ENCODE data around the gene ANO10.
"Not testable (repeated sequence)": the region's sequence is repeated elsewhere in the genome, so short reads cannot be mapped to it uniquely, and the experiment has no call there.

The ANO10 gene

DNA sequence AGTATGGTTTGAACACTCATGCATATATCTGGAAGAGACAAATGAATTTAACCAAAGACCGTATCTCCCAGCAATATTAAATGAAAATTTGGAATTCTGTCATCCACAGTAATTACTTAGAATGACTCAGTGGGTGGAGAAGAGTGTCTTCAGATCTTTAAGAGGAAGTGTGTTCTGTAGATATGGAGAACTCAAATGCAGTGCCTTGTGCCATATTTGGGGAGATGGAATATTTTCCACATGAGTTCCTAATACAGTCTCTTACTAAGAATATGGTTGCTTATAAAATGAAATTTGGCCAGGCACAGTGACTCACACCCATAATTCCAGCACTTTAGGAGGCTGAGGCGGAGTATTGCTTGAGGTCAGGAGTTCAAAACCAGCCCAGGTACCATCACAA lies 40.5 kb downstream of the ANO10 start:
- no peak for DNase-seq (ENCODE audit: low spot score)

DNA sequence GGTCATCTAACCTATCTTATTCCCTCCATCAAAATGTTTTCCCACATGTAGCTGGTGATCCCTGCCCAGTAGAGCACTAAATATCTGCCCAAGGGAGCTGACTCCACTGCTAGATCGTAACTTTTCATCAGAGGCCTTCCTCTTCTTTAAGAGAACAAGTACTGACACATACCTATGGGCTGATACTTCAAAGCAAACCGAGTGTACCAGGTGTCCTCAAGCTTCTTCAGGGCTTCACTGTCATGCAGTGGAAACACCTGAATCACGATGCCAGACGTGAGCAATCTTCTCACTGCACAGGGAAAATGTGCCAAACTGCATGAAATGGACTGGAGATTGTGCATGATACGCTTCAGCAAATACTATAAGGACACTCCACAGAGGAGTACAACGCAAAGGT lies 41.6 kb downstream of the ANO10 start:
- no peak for DNase-seq (ENCODE audit: low spot score)

DNA sequence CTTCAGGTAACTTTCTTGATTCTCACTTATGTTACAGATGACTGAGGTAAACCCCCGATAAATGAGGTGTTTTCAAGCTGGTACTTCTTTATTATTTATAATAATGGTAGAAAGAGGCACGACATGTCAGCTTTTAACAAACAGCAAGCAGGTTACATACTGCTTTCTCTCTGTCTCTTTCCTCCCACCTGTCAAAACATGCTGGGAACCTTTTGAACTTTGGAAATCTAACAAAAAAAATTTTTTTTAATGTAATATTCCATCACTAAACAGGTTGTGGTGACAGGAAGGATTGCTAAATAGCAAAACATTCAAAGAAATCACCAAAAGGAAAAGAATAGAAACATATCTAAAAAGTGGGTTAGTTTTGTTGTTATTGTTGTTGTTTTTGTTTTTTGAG lies 48.2 kb downstream of the ANO10 start:
- no peak for DNase-seq (ENCODE audit: low spot score)

DNA sequence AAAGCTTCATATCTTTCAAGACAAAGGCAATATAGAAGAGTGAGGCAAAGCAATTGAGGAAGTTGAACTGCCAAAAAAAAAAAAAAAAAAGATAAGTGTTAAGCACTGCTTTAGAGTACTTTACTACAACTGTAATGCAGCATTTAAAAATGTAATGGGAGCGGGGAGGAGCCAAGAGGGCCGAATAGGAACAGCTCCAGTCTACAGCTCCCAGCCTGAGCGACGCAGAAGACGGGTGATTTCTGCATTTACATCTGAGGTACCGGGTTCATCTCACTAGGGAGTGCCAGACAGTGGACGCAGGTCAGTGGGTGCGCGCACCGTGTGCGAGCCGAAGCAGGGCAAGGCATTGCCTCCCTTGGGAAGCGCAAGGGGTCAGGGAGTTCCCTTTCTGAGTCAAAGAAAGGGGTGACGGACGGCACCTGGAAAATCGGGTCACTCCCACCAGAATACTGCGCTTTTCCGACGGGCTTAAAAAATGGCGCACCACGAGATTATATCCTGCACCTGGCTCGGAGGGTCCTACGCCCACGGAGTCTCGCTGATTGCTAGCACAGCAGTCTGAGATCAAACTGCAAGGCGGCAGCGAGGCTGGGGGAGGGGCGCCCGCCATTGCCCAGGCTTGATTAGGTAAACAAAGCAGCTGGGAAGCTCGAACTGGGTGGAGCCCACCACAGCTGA lies 56.0 kb downstream of the ANO10 start:
- DNase-seq (ENCODE audit: low spot score), result not testable (repeated sequence)

DNA sequence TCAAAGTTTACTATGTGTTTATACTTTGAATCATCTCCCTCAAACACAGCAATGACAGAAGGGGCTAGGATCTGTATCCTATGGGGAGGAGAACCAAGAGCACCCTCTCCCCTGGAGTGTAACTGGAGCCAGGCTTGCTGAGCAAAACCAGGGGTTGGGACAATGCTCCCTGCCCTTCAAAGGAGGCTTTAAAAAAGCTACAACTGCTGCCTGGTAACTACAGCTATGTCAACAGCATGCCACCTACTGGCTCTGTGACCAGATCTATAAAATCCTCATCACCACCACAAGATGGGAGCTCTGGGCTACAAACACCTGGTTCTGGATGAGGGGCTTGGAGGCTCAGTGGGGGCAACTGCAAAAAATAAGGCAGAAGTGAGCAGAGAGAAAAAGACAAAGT lies 61.9 kb downstream of the ANO10 start:
- no peak for DNase-seq (ENCODE audit: low spot score)

DNA sequence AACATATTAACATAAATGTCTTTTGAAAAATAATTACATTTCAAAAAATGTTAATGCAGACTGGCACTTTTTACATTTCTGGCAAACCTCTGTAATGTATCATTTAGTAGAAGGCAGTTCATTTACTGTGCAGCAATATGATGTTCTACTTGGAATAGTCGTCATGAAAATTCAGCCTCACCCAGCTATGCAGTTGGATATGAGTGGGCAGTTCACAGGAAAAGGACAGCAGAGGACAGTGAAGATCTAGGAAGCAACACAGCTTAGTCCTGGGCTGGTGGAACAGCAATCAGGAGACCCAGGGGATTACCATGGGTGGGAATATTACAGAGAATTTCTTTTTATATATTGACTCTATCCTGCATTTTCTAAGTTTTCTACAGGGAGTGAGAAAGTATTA lies 63.6 kb downstream of the ANO10 start:
- no peak for DNase-seq (ENCODE audit: low spot score)

DNA sequence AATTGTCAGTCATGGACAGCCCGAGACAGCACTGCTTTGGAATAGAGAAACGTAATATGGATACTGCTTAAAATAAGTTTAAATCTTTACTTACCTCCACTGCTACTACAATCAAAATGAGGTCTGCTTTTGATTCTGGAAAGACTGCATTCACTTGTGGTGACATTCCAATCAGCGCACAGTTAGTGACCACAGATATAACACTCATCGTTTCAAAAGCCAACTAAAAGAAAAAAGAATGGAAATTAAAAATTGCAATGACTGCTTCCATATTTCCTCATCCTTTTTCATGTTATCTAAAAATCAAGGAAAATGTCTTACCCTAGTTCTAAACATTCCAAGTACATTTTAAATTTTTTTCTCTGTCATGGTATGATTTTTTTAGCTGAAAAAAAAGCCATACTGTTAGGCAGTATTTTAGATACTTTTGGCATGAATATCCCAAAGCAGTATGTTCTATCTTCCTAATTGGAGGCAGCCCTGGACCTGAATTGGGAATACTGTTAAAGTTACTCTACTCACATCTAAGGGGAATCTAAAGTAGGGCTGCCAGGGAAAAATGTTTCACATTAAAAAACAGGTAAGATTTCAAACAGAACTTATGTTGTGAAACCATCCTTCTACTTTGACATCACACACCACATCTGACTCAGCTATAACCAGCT lies 72.1 kb downstream of the ANO10 start:
- no peak for DNase-seq (ENCODE audit: low spot score)

DNA sequence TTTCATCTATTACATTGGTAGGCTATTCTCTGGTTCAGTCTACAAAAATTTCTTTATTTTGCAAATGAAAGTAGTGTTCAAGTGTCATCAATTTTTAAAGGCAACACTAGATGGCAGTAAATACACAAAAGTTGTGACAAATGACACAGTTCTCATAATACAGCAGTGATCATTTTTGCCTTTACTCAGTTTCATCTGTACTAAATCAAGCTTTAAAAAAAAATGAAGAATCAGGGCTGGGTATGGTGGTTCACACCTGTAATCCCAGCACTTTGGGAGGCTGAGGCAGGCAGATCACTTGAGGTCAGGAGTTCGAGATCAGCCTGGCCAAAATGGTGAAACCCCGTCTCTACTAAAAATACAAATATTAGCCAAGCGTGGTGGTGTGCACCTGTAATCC lies 77.5 kb downstream of the ANO10 start:
- DNase-seq (ENCODE audit: low spot score), result peak; percentile 73

DNA sequence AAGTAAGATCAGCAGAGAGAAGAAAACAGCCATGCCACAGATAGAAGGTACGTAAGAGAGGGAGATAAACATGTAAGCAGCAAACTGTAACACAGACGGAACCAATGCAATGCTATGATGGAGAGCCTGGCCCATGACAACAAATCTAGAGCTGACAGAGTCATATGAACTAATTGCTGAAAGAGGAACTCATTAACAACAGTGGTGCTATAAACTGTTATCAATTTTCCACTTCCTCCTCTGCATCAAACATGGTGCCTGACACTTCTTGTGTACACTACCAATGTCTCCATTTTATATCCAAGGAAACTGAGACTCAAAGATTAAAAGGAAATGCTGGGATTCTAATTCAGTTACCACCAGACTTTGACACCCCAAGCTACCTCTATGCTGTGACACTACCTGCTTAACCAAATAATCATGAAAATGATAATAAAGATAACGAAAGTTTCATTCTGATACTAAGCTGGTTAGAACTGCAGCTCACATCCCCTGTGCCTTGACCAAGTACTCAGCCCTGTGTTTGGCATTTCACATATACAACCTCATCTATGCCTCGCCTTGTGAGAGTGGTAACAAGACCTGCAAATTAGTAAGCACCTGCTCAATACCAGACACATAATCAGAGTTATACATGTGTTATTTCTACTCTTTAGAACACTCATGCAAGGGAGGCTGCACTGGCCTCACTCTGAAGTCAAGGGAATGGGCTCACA lies 79.3 kb downstream of the ANO10 start:
- DNase-seq (ENCODE audit: low spot score), result no peak

DNA sequence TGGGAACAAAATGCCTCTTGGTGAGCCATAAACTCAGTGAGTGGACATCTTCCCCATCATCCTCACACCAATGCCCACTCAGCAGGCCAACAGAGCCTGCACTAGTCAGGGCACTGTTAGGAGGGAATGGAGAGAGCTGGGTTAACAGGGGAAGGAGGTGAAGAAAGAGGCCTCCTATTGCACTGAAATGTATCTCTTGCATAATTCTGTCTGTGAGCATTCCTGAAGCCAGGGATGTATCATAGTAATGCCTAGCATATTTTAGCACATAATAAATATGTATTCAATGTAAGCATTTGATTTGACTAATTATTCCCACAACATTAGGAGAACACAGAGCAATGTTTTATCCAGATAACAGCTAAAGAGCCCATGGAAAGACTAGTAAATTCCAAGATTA lies 81.2 kb downstream of the ANO10 start:
- DNase-seq (ENCODE audit: low spot score), result no peak

DNA sequence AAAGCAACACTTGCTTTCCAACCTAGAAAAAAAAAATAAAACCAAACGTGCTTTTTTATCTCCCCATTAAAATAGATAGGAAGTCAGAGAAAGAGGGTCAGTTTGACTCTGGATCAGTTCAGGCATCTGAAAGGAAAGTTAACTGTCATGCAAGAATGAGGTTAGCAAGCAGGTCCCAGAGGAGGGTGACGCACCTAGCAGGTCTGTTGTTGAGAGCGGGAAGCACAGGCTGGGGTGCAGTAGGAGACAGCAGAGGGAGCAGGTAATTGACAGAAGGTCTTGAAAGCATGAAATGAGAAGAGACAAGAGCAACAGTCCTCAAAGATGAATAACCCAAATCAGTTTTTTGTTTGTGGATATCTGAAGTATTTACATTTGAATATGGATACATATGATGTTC lies 82.5 kb downstream of the ANO10 start:
- DNase-seq (ENCODE audit: low spot score), result no peak

DNA sequence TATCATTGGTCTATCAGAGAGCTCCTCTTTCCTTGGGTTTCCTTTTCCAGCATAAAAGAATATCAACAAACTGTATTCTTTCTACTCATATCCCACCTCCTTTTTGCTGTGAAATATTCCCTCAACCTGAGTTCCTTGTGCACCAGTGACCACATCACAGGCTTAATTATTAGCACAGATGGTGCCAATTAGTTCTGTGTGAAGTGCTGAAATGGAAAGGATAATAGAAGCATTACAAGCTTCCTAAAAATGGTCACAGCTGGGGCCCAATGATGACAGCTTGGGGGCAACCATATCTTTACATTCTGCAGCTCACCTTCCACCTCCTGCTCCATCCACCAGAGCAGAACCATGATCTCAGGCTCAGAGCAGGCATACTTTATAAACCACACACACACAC lies 84.6 kb downstream of the ANO10 start:
- no peak for DNase-seq (ENCODE audit: low spot score)

DNA sequence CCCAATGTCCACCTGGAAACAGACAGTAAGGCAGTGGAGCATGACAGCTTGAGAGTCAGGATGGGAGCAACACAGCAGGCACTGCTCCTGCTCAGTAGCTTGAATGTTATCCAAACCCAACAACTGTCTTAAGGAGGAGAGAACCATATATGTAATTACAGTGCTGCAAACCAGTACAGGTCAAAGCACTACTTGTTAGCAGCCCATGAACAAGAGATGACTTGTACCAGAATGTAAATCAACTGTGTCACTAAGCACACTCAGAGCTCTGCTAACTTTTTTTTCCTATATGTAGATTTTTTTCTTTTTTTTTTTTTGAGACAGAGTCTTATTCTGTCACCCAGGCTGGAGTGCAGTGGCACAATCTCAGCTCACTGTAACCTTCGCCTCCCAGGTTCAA lies 87.1 kb downstream of the ANO10 start:
- no peak for DNase-seq (ENCODE audit: low spot score)

DNA sequence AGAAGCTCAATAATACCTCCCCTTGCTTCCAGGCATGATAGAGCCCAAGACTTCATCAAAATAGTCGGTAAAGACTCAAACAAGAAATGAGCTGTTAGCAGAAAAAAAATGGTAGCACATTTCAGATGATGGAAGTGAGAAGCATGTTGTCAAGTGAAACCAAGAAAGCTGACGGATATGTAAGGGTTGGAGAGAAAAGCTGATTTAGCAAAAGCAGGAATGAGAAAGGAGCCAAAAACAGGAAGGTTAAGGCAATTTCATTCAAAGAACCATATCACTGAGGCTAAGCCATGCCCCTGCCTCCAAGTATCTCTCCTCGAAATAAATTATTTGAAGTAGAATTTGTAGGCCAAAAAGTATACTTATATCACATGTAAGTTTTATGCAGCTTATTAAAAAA lies 88.8 kb downstream of the ANO10 start:
- no peak for DNase-seq (ENCODE audit: low spot score)

DNA sequence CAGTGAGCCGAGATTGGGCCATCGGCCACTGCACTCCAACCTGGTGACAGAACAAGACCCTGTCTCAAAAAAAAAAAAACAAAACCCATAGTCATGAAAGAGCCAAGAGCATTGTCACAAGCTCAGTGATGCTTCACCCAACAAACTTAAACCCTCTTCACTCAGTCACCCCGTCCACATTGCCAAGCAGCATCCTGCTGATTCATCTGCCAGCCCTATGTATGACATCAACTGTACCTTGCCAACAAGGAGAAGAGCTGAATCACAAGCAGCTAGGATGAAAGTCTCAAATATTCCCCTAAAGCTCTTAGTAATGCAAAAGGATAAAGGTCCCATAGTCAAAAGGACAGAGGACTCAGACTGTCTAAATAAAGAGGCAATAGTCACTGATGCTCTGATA lies 90.0 kb downstream of the ANO10 start:
- DNase-seq (ENCODE audit: low spot score), result peak; percentile 83

DNA sequence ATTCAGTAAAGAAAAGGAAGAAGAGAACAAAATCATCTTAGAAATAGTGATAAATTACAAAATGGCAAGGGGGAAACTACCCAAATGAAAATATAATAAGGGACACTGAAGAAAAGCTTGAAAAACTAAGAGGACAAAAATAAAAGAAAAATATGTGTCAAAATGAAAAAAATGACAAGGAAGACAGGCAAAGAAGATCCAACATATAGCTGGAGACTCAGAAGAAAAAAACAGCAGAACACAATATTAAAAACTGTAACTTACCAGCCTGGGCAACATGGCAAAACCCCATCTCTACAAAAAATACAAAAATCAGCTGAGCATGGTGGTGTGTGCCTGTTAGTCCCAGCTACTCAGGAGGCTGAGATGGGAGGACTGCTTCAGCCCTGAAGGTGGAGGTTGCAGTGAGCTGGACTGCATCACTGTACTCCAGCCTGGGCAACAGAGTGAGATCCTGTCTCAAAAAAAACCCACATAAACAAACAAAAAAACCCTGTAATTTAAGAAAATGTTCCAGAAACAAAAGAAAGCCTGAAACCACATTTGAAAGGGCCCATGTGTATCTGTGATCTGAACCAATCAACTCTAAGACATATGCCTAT lies 93.2 kb downstream of the ANO10 start:
- DNase-seq (ENCODE audit: low spot score), result no peak

DNA sequence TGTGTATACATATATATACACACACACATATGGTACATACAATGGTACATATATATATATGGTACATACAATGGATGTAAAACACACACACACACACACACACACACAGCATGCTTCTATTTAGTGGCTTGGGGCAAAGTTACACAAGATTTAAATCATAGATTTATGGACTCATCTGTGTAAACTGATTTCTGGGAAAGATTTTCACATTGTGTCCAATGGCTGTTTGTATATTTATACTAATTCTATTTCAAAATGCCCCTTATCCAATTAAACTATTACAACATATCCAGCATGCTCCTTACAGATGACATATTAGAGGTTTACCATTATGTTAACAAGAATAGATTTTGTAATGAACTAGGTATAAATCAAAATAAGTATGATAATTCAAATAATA lies 94.9 kb downstream of the ANO10 start:
- DNase-seq (ENCODE audit: low spot score), result no peak

DNA sequence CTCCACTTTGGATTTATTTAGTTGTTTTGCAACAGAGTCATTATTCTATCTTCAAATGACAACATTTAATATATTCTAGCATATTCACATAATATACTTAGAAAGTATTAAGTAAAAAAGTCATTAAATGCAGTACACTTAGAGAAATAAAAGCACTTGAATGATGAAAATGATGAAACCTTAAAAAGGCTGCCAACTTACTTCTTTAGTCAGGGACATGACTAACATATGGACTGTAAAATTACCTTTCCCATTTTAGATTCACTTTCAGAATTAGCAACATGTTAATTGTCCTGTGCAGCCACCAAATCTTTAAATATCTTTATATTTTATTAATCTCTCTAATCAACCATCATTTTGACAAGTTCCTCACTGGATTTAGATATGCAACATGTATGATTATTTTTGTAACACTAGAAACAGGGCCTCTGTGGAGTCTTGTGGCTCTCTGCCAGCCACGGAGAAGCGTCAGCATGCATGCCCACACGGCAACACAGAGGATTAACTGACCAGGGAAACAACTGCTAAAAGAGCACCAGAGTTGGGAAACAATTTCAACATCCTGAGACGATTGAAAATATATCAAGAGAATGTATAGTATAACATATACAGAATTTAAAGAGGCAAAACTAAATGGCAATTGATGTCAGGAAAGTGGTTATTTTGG lies 95.7 kb downstream of the ANO10 start:
- DNase-seq (ENCODE audit: low spot score), result no peak

DNA sequence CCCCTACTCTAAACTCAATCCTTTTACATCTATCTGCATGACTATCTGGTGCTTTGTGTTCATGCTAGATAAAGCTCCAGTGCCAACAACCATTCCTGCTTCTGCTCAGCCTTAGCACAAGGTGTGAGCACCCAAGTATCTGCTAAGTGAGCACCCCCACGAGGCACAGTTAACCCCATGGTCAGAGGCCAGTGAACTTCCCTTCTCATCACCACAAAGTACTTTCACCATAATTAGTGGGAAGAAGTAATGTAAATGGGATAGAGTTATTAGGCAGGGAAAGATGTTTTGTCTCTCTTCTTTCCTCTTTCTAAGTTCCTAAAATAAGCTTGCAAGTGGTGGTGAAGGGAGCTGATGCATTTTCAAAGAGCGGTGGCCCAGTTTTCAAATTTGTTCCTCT lies 96.4 kb downstream of the ANO10 start:
- DNase-seq (ENCODE audit: low spot score), result no peak

DNA sequence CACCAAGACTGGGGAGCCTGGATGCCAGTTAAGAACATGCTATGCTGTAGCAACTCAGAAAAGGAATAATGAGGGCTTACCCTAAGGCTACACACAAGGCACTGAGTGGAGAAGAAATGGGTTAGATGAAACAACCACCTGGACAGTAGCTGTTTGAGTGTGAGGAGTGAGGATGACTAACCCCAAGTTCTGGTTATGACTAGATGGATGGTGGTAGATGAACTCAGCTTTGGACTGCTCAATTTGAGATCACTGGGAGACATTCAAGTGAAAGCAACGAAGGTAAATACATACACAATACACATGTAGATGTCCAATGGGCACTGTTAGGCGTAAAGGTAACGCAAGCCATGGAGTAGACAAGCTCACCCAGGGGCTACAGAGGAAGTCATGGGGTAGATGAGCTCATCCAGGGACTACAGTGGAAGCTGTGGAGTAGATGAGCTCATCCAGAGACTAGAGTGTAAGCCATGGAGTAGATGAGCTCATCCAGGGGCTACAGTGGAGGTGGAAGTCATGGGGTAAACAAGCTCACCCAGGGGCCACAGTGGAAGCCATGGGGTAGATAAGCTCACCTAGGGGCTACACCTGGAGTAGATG lies 98.3 kb downstream of the ANO10 start:
- DNase-seq (ENCODE audit: low spot score), result peak; percentile 25

DNA sequence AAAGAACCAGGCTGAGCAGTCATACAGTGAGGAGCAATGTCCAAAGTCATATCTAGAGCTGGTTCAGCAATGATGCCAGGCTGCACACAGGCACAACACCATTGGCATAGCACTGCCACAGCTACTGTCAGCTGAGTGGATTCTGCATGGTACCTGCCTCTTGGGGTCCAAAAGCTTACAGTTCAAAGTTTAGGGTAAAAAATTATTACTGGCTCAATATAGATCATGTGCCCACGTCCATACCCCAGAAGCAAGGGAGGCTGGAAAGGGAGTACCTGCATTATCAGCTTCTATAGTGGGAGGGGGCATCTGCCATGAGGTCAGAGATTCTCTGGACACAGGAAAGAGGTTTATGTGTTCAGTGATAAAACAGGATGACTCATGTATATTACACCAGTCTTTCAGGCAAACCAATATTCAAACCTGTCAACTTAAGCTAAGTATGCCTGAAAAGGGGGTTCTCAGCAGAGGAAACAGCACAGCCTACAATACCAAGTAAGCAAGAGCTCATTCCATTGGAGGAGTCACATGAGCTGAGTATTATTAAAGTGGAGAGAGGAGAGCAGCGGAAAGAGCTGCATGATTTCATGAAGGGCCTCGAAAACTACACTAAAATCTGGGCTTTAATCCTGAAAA lies 99.0 kb downstream of the ANO10 start:
- DNase-seq (ENCODE audit: low spot score), result no peak

DNA sequence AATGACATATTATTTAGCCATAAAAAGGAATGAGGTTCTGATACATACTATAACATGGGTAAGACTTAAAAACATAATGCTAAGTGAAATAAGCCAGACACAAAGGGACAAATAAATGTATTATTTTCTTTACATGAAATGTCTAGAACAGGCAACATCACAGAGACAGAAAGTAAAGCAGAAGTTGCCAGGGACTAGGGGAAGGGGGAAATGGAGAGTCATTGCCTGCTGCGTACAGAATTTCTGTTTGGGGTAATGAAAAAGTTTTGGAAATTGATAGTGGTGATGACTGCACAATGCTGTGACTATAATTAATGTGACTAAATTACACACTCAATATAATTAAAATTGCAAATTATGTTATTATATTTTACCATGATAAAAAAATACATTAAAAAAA lies 99.9 kb downstream of the ANO10 start:
- no peak for DNase-seq (ENCODE audit: low spot score)

Measured in RKO (cell line).